NCI-H460 (cell line): ENCODE results near the gene UBXN1. TPM values are rescaled to one million over a fixed set of nuclear protein-coding genes. Genes with fewer than 3 reads are reported as not detected.
A peak's percentile ranks its signal among the peaks of the same experiment; 100 is the strongest.

ENCODE experiments used
- DNase-seq: peaks from one replicate; pipeline ENCODE4 v3.0.0-alpha.2; 2016; ENCODE audit warnings: low read depth; ENCODE audit errors: extremely low read depth
- polyA plus RNA-seq: library from polyadenylated mRNA; depleted of rRNA; stranded (reverse); fragments of >200 nt; gene quantifications from 2 replicates; pipeline ENCODE4 v1.2.3, GENCODE V29; 2014; cell fraction: nucleus; rRNA removed
- total RNA-seq: library from RNA; depleted of rRNA; stranded (reverse); fragments of >200 nt; shearing (Covaris generic); gene quantifications from 2 replicates; pipeline ENCODE4 v1.2.3, GENCODE V29; 2014; rRNA removed

UBXN1 gene, protein sequence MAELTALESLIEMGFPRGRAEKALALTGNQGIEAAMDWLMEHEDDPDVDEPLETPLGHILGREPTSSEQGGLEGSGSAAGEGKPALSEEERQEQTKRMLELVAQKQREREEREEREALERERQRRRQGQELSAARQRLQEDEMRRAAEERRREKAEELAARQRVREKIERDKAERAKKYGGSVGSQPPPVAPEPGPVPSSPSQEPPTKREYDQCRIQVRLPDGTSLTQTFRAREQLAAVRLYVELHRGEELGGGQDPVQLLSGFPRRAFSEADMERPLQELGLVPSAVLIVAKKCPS
- 82.6 and 93.2 TPM in 2 replicates for total RNA-seq
- polyA plus RNA-seq, result 88.4 and 98.6 TPM in 2 replicates

DNA sequence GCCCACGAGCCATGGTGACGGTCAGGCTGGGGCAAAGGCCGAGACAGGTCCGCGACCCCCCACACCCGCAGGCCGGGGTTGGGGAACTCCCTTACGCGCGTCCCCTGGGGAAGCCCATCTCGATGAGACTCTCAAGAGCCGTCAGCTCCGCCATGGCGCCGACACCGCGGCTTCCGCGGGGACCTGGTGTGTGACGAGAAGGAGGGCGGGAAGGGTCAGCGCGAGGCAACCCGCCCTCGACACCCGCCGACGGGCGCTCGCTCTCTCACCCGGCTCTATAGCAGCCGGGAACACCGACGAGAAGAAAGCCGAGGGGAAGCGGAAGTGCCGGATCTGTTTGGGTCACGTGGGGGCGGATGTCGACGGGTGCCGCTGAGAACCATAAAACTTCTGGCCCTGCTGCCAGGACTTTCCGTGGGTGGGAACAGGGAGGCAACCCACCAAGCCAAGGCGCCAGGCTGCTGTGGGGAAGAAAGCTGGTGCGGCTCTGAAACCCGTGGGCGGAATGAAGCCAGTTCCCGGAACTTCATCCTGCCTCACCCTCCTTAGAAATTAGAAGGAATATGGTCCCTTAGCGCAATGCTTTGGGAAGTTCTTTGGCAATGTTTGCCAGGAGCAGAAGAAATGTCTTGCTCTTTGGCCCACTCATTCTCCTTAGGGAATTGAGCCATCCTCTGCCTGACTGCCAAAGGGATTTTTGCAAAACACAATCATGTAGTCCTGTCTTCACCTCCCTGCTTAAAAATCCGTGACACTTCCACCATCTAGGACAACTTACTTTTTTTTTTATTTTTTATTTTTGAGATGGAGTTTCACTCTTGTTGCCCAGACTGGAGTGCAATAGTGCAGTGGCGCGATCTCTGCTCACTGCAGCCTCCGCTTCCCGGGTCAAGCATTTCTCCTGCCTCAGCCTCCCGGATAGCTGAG lies at the start of gene UBXN1:
Gene UBXN1 (minus strand): TSS at position 304 of the 927 bp plus-strand sequence. CDS start 150 bp downstream, at position 154.
- peak; percentile 71 for DNase-seq

DNA sequence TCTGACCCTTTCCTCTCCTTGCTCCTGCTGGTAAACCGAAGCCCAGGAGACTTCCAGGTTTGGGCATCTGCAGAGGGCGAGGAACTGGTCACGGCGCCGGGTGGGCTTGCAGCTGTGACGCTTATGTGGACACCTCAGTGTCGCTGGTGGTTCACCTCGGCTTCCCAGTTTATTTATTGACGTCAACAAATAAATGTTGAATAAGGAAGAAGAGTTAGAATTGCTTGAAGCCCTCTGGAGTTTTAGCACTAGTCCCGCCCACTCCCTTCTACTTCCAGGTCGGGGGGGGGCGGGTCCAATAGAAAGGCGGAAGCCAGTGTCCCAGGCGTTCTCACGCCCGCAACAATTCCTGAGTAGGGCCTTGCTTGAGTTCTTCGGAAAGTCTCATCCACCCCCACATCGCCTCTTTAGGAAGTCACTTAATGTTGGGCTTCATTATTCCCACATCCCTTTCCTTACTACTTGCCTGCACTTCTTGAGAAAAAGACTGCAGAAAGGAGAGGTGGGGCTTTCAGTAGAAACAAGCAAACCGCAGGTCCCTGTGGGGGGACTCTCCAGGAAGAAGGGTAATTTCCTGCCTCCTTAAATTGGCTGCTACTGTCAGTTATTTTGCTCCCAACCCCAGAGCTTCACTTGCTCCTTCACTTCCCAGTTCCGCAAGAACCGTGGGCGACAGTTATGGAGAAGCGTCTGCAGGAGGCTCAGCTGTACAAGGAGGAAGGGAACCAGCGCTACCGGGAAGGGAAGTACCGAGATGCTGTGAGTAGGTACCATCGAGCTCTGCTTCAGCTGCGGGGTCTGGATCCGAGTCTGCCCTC lies 49.5 kb upstream of the UBXN1 start, which contains the start of gene TTC9C:
Gene TTC9C (plus strand): TSS at position 316 of the 818 bp plus-strand sequence. CDS start 363 bp downstream, at position 679.
- peak; percentile 62 for DNase-seq

DNA sequence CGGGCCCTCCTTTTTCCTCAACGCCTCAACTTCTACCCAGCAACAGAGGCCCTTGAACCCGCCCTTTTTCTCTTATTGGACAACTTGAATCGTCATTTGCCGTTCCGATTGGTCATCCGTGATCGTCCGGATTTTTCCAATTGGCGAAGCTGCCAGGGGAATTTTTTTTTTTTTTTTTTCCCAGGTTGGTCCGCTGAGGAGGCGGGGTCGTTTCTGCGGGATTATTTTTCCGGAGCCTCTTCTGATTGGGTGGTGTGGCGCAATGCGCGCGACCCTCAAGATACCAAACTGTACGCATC lies 48.9 kb upstream of the UBXN1 start:
- DNase-seq, result peak; percentile 96

DNA sequence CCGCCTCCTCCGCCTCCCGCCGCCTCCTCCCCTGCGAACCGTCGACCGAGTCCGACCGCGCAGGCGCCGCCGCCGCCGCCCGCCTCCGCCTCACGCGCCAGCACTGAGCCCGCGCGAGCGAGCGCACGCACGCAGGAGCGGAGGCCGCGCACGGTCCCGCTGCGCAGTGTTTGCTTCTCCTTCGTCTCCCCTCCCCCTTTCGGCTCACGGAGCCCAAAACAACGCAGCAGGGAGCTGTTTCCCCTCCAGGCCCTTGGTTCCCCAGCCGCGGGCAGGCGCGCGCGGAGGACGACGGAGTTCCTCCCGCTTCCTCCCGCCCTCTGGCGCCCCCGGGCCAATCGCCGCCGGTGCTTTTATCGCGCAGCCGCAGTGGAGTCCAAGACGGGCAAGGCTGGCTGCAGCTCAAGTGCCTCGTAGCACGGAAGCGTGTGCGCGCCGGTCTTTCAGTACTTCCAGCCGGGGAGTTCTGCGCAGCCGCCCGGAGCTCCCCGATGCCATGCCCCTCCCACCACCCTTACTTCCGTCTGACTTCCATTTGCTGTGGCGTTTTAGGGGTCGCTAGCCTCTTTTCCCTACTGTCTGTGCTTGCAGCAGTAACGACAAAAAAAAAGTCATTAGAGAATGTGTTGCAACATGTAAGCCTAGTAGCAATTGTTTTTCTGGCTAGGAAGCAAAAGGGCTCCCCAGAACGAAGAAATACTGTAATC lies 48.4 kb upstream of the UBXN1 start, which contains the start of gene HNRNPUL2:
Gene HNRNPUL2 (minus strand): TSS at position 293 of the 707 bp plus-strand sequence. CDS start 301 bp downstream, outside the sequence.
- DNase-seq, result peak; percentile 97

DNA sequence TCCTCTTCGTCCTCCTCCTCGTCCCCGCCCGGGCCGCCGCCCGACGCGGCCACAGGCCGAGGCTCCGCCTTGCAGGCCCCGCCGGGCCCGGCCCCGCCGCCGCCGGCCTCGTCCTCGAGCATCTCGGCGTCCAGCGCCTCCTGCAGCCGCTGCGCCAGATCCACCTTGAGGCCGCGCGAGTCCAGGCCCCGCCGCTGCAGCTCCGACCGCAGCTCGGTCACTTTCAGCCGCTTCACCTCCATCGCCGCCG lies 48.0 kb upstream of the UBXN1 start:
- DNase-seq, result no peak

DNA sequence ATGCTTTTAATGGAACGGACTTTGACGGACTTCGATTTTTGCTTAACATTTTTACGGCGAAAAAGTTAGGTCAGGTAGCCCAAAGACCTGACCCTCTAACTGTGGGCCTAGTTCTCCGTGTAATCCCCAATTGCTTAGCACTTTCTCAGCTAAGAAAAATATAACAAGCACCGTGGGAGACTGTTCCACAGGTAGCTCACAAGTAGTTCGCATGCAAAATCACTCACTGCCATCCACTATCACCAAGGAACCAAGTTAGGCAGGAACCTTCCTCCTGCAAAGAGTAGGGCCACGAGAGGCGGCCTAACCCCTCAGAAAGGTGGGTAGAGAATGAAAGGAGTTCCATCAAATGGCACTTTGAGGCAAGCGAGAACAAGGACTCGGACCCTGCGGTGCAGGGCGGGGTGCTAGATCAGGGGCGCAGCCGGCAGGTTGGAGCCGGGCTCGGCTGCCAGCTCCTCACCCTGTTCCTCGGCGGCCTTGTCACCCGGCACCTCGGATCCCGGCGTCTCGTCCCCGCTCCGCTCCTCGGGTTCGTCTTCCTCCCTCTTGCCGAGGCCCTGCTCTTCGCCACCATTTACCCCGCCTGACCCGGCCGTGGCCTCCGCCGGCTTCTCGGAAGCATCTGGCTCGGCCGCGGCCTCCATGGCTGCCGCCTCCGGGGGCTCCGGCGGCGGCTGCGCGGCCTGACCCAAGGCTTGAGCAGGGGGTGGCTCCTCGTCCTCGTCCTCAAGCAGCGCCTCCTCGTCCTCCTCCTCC lies 47.5 kb upstream of the UBXN1 start:
- no peak for DNase-seq

DNA sequence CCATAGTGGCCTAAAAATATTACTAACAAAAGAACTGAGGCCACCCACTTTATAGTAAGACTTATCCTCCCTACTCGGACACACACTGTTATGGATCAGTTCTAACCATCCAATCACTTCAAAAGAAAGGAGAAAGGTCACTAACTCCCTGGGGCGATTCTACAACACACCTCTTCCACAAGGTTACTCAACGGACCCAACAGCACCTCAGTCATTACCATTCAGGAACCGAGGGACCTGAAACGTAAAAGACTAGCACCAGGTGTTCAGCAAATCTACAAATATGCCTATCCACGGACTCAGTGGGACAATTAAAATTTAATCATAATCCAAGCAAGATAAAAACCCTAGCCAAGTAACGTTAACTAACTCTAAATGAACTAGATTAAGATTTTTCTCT lies 46.8 kb upstream of the UBXN1 start:
- DNase-seq, result no peak

DNA sequence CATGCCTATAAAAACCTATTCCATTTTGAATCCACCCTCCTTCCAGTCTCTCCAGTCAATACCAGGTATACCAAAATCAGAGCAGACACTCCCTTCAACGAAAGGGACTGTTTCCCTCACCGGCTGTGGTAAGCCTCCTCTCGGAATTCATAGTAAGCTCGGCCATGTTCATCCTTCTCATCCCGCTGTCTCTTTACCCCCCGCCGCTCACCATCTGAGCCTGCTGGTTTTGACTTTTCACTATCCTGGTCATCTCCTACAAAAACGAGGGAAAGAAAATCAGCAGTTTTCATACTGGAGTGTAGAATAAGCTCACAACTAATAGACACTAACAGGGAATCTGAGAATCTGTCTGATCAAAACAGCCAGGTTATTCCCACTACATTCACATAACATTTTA lies 45.3 kb upstream of the UBXN1 start:
- DNase-seq, result no peak

DNA sequence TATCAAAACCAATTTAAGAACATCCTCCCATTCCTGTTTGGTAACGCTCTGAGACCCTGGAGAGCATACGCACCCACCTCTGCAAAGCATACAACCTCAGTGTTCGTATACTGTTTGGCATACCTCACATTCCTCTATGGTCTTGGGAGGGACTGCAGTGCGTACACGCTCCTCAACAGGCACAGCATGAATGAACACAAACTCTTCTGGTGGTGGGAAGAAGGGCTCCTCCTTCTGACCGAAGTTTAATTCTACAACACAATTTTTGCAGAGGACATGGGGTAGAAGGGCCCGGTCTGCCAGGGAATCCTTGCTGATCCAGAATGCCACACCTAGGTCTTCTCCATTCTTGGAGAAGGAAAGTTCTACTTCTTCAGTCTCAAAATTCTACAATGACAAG lies 43.1 kb upstream of the UBXN1 start:
- no peak for DNase-seq

DNA sequence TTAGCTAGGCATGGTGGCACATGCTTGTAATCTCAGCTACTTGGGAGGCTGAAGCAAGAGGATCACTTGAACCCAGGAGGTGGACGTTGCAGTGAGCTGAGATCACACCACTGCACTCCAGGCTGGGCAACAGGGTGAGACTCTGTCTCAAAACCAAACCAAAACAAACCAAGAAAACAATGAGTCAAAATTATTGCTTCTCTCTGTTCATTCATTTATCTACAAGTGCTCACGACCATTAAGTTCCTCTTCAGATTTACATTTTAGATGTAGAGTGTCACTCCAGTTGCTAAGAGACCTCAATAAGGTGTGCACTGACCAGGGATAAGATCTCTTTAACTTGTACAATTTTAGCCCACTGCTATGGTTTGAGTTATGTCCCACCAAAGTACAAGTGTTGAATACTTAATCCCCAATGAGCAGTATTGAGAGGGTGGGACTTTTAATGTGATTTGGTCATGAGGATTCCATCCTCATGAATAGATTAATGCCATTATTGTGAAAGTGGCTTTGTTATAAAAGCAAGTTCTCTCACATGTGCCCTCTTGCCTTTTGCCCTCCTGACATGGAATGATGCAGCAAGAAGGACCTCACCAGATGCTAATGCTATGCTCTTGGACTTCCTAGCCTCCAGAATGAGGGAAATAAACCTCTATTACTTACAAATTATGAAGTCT lies 40.6 kb upstream of the UBXN1 start:
- no peak for DNase-seq

DNA sequence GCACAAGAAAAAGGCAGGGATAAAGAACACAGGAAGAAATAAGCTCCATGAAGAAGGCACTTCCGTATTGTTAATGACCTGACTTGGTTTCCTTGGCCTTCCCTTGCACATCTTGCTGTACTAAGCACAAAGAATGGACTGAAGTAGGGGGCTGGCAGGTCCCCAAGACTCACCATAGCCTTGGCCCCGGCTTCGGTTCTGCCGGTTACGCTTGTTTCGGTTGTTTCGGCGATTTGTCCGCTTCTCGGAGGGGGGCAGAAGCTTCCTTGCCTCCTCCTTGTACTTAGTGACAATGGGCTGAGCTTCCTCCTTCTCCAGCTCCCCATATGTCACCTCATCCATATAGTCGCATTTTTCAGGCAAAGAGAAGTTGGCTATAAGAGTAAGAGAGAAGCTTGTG lies 37.9 kb upstream of the UBXN1 start:
- no peak for DNase-seq

DNA sequence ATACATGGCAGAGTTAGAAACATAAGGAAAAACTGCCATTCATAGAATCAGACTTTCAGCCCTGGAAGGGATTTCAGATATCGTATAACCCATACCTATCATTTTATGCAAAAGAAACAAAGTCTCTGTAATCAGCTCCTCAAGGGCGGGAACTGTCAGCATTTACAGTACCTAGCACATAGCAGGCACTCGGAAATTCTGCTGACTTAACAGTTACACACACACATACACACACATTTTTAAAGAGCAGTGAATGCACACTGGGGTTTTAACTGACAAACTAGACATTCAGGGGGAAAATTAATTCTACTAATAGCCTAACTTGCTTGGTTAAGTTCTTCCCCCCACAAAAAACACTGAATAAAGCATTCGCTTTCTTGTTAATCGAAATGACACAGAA lies 37.3 kb upstream of the UBXN1 start:
- DNase-seq, result no peak

DNA sequence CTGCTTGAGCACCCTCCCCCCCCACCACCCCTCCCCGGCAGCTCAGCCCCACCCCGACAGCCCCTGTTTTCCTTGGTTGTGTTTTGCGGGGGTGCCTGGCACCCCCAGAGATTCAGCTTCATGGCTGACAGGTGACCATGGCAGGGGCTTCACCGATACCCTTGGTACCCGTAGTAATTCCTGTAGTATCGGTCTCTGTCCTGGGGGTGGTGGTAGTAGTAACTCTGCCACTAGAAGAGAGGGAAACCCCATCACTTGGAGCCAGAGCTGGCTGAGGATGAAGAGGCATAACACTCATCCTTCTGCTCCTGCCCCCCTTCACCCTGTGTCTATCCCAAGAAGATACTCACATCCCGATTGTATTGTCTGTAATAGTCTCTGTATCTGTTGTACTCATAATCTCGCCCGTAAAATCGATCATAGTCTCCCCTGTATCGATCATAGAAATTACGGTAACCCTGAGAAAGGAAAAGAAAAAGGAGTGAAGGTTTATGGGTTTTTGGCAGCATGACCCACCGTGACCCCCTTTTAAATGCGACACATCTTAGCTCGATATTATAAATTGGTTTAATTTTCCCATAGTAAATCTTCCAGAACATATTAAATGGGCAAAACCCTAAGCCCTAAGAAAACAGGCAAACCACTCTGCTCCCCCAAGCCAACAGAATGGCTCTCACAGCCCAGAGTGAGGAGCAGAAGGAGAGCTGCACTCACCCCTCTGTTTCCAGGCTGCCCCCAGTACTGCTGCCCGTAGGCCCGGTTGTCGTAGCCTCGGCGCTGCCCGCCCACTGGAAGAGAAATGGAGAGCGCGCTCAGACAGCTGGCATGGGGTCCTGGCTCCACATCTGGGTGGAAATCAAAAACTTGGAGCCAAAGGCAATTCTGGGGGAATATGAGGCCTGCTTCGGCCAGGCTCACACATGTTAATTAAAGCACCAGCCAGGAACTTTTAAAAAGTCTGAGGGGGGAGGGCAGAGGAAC lies 36.6 kb upstream of the UBXN1 start:
- DNase-seq, result no peak

DNA sequence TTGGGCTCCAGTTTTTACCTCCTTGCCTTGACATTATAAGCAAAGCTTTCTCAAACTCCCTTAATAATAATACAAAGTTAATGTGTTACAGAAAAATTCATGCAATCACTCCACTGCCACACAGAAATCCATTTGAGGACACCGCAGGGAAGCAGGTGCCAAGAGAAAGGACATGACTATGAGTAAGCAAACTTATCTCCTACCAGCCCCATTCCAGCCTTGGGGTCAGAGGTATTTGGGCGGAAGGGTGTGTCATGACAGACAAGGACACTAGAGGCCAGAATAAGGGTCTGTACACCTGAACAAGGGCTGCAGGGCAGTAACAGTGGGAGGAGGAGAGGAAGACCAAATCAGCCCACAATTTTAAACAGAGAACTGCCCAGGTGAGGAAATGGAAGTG lies 34.5 kb upstream of the UBXN1 start:
- DNase-seq, result no peak

DNA sequence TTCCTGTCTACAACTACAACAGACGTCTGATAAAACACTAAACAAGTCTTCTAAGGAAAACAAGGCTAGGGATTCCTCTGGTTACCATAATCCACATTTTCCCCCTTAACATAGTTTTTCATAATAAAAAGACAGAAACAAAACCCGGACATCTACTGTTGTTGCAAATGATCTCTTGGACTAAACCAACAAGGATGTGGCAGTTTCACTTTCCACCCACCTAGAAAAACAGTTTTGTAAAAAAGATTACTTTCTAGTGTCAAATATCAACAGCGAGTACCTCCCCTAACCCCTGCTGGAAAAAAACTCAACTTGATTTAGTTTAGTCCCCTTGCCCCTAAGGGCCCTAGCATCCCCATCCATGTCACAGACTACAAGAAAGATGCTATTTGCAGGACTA lies 34.0 kb upstream of the UBXN1 start:
- no peak for DNase-seq

DNA sequence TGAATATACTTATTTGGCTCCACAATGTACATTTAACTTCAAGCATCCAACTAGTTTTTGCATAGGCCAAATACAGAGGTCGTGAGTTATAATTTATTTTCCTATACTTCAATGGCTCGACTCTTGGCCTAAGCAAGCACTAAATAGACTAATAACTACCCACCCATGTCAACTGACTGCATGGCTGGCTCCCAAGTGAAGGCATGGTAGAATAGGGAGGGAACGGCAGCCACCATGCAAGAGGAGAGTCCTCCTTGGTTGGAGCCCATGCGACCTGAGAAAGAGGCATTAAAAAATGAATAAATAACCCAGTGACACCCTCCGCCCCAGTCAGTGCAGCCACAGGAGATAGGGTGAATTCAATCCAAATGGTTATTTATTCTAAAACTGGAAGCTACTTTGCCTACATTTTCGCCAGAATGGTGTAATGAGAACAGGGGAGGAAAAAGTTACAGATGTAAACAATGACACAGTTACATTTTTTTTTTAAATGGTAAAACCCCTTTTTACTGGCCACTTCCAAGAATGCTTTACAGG lies 33.5 kb upstream of the UBXN1 start:
- DNase-seq, result no peak

DNA sequence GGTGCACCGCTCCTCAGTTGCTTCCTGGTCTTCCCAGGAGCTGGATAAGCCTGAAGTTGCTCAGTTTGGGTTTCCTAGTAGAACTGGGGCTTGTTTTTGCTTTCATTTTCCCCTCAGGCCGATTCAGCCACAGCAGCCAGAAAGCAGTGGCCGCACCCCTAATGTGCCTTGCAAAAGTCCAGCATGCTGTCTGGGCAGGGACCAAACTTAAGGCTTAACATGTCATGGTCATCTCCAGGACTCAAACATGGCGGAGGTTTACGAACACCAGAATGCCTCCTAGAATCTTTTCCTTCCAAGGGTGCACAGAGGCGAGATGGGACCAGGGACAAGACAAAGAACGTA lies 31.1 kb upstream of the UBXN1 start:
- DNase-seq, result no peak
